Right ventricle myocardium superior (tissue), 1 donor: ENCODE measurements around the gene CD300A. TPM values are rescaled to one million over a fixed set of nuclear protein-coding genes. Genes with fewer than 3 reads are reported as not detected.
A peak's percentile ranks its signal among the peaks of the same experiment; 100 is the strongest.

Experiments used
- ATAC-seq: fragments of 200-7000 bp; cut with Tn5 transposase; one replicate; pipeline ENCODE4 v1.9.1; 2020; ENCODE audit warnings: mild to moderate bottlenecking; ENCODE audit not compliant: poor library complexity
- DNase-seq: peaks from one replicate; pipeline ENCODE4 v3.0.0-alpha.2; 2020
- intact Hi-C: fragments of 100-400 bp; cut with DNase I; formaldehyde crosslinking; loops from one replicate; pipeline ENCODE4 v1.11.2; 2022
- total RNA-seq: library from RNA; stranded (reverse); fragmentation: NEBNext Ultra II Directional; extraction: Animal tissue kit (Norgen Biotek cat#: 25700); gene quantifications from one replicate; pipeline ENCODE4 v1.2.1, GENCODE V29; 2021
- donor health status: DM: no; HTN: yes; CAD: no; lungs with severe emphysema.

CD300A gene
- total RNA-seq, 1 donor from 2014 or later: 1.7 TPM

DNA sequence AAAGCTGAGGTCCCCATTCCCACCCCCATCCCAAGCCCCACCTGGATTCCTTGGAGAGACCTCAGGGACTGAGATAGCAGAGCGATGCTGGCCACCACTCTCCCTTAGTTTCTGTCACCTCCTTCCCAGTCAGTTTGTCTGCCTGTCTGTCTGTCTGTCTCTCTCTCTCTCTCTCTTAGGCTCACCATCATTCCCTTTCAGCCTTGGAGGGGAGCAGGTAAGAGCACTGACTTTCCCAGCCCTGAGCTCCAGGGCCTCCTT is 59.0 kb downstream of the CD300A start:
- no peak for DNase-seq
- intact Hi-C loops: no loop called here
- ATAC-seq: no peak

DNA sequence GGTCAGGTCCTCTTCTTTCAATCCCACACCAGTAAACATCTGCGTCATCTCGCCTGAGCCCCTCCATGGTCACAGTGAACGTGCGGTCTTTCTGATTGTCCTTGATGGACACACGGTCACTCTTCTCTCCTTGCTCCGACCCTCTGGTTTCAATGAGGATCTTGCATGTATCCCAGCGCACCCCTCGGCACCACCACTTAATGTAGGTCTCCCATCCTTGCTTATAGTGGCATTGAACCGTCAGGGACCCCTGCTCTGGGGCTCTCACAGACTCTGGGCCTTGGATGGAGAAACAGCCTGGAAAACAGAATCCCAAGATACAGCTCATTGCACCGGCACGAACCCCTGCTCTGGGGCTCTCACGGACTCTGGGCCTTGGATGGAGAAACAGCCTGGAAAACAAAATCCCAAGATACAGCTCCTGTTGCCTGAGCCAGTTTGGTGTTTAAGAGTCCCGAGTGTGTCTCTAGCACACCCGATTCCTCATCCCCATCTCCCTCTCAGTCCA is 59.4 kb downstream of the CD300A start:
- intact Hi-C loops: no loop called here
- DNase-seq: no peak
- no peak for ATAC-seq

GRCh38 chr17:74526681-74527080 is 60.2 kb downstream of the CD300A start:
- intact Hi-C loops: no loop called here
- DNase-seq (no peak), ATAC-seq (no peak)

GRCh38 chr17:74527081-74527480 is 60.6 kb downstream of the CD300A start:
- DNase-seq (no peak), ATAC-seq (no peak)
- intact Hi-C loops: no loop called here

- no peak for ATAC-seq
- no peak for DNase-seq
- intact Hi-C loops: no loop called here
Observed at GRCh38 chr17:74527756-74528155, 61.3 kb downstream of the CD300A start.

DNA sequence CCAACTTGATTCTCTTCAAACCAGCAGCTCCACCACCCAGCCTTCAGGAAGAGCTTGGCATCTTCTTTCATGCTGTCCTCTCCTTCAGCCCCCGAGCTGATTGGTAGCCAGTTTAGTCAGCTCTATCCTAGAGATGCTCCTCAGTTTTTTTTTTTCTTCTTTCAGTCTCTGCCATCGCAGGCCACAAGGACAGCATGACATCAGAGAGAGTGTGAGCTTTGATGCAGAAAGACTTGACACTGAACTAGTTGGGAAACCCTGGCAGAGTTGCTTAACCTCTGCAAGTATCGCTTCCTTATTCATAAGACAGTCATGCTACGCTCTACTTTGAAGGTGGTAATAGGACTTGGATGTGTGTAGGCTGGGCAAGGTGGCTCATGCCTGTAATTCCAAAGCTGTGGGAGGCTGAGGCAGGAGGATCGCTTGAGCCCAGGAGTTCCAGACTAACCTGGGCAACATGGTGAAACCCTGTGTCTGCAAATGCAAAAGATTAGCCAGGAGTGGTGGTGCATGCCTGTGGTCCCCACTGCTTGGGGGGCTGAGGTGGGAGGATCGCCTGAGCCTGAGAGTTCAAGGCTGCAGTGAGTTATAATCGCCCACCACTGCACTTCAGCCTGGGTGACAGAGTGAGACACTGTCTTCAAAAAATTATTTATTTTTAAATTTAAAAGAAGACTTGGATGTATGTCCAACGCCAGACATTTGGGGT is 62.2 kb downstream of the CD300A start:
- intact Hi-C loops: no loop called here
- ATAC-seq: peak; percentile 29
- DNase-seq: no peak

- DNase-seq: no peak
- no peak for ATAC-seq
- intact Hi-C loops: no loop called here
Observed at GRCh38 chr17:74529243-74529642, 62.8 kb downstream of the CD300A start.

GRCh38 chr17:74530831-74531150 is 64.4 kb downstream of the CD300A start:
- ATAC-seq: no peak
- DNase-seq: no peak
- intact Hi-C loops: no loop called here

GRCh38 chr17:74531231-74531761 is 64.9 kb downstream of the CD300A start, which contains the start of gene CD300LB:
Gene CD300LB (minus strand): TSS chr17:74531475. CDS start chr17:74531350, 125 bp downstream.
- ATAC-seq (peak; percentile 45), DNase-seq (no peak)
- intact Hi-C loops: no loop called here

- ATAC-seq (peak; percentile 85), DNase-seq (peak; percentile 70)
- intact Hi-C loops: no loop called here
Observed at GRCh38 chr17:74532115-74532514, 65.7 kb downstream of the CD300A start.

Other genes starting within 250 kb of the CD300A start
- gene DNAI2, start 192.4 kb upstream of the CD300A start, total RNA-seq: not detected
- gene KIF19, start 140.4 kb upstream of the CD300A start, total RNA-seq: 0.22 TPM
- gene BTBD17, start 104.8 kb upstream of the CD300A start, total RNA-seq: not detected
- not detected for gene GPR142, start 99.1 kb upstream of the CD300A start, total RNA-seq
- 30.5 TPM for gene GPRC5C, start 34.5 kb upstream of the CD300A start, total RNA-seq
- 0.16 TPM for gene CD300LB, start 64.8 kb downstream of the CD300A start, total RNA-seq
- gene CD300C, start 79.5 kb downstream of the CD300A start, total RNA-seq: 1.00 TPM
- not detected for gene CD300H, start 100.9 kb downstream of the CD300A start, total RNA-seq
- gene CD300LD, start 125.6 kb downstream of the CD300A start, total RNA-seq: not detected
- 0.38 TPM for gene CD300E, start 157.1 kb downstream of the CD300A start, total RNA-seq
- gene CD300LF, start 246.3 kb downstream of the CD300A start, total RNA-seq: not detected